ENCODE measurements around the gene PRRG2.

The PRRG2 gene

GRCh38 chr19:49599378-49600295 lies 18.5 kb downstream of the PRRG2 start:
- TF ChIP-seq FOXP2 (optimal IDR thresholded peaks at IDR 0.05; ENCODE audit: borderline replicate concordance, extremely low read depth, extremely low read length, insufficient read depth) (no peak), POLR2AphosphoS5 (IDR thresholded peaks at IDR 0.05; ENCODE audit: low read depth, low read length) (0 out of 2 replicates have a peak, but pooled peaks have one; percentile 9), TAF1 (IDR thresholded peaks at IDR 0.05; ENCODE audit: borderline replicate concordance, insufficient read depth, low read length) (no peak)

- TF ChIP-seq TAF1 (IDR thresholded peaks at IDR 0.05; ENCODE audit: borderline replicate concordance, insufficient read depth, low read length) (no peak), POLR2AphosphoS5 (IDR thresholded peaks at IDR 0.05; ENCODE audit: low read depth, low read length) (no peak), FOXP2 (optimal IDR thresholded peaks at IDR 0.05; ENCODE audit: borderline replicate concordance, extremely low read depth, extremely low read length, insufficient read depth) (no peak), REST (IDR thresholded peaks at IDR 0.05; ENCODE audit: insufficient read depth in 1 of 2, low read depth in 2 of 2, low read length in 2 of 2) (no peak), SIN3A (IDR thresholded peaks at IDR 0.05; ENCODE audit: borderline replicate concordance, insufficient read depth, low read length) (no peak)
Observed at GRCh38 chr19:49601482-49602038, 20.4 kb downstream of the PRRG2 start.

GRCh38 chr19:49602806-49603205 lies 21.7 kb downstream of the PRRG2 start:
- TF ChIP-seq POLR2AphosphoS5 (IDR thresholded peaks at IDR 0.05; ENCODE audit: low read depth, low read length) (no peak), FOXP2 (optimal IDR thresholded peaks at IDR 0.05; ENCODE audit: borderline replicate concordance, extremely low read depth, extremely low read length, insufficient read depth) (no peak), TAF1 (IDR thresholded peaks at IDR 0.05; ENCODE audit: borderline replicate concordance, insufficient read depth, low read length) (no peak), REST (IDR thresholded peaks at IDR 0.05; ENCODE audit: insufficient read depth in 1 of 2, low read depth in 2 of 2, low read length in 2 of 2) (no peak), SIN3A (IDR thresholded peaks at IDR 0.05; ENCODE audit: borderline replicate concordance, insufficient read depth, low read length) (no peak)

- no peak for TF ChIP-seq SIN3A (IDR thresholded peaks at IDR 0.05; ENCODE audit: borderline replicate concordance, insufficient read depth, low read length)
- TF ChIP-seq REST (IDR thresholded peaks at IDR 0.05; ENCODE audit: insufficient read depth in 1 of 2, low read depth in 2 of 2, low read length in 2 of 2): no peak
- TF ChIP-seq POLR2AphosphoS5 (IDR thresholded peaks at IDR 0.05; ENCODE audit: low read depth, low read length): no peak
- no peak for TF ChIP-seq TAF1 (IDR thresholded peaks at IDR 0.05; ENCODE audit: borderline replicate concordance, insufficient read depth, low read length)
- TF ChIP-seq FOXP2 (optimal IDR thresholded peaks at IDR 0.05; ENCODE audit: borderline replicate concordance, extremely low read depth, extremely low read length, insufficient read depth): no peak
Observed at GRCh38 chr19:49605605-49606004, 24.5 kb downstream of the PRRG2 start.

GRCh38 chr19:49609499-49610092 lies 28.5 kb downstream of the PRRG2 start:
- TF ChIP-seq SIN3A (IDR thresholded peaks at IDR 0.05; ENCODE audit: borderline replicate concordance, insufficient read depth, low read length) (no peak), POLR2AphosphoS5 (IDR thresholded peaks at IDR 0.05; ENCODE audit: low read depth, low read length) (no peak), FOXP2 (optimal IDR thresholded peaks at IDR 0.05; ENCODE audit: borderline replicate concordance, extremely low read depth, extremely low read length, insufficient read depth) (no peak), REST (IDR thresholded peaks at IDR 0.05; ENCODE audit: insufficient read depth in 1 of 2, low read depth in 2 of 2, low read length in 2 of 2) (no peak), TAF1 (IDR thresholded peaks at IDR 0.05; ENCODE audit: borderline replicate concordance, insufficient read depth, low read length) (no peak)

All from PFSK-1 (cell line).